Measurements from ENCODE around the gene ALPP.
A peak's percentile ranks its signal among the peaks of the same experiment; 100 is the strongest.
"Not testable (repeated sequence)": the region's sequence is repeated elsewhere in the genome, so short reads cannot be mapped to it uniquely, and the experiment has no call there.

ALPP gene

GRCh38 chr2:232384466-232384865 is 5.9 kb downstream of the ALPP start:
- Histone ChIP-seq H3K27me3 (peaks cover 29% of the 10 kb centered on the region), H3K4me2 (peak overlapping the region; percentile 9; the same call in 1 of the 2 replicates), H3K9me3 (peaks cover 19% of the 10 kb centered on the region), H3K4me1 (peaks cover 26% of the 10 kb centered on the region; the same call in 1 of the 2 replicates), H4K20me1 (no peaks in the 10 kb centered on the region), H3K4me3 (no peak overlapping the region), H3K36me3 (no peaks in the 10 kb centered on the region), H3K27ac (no peak overlapping the region), H3K9ac (no peak overlapping the region)
- no peak for TF ChIP-seq Cebpa-rat (IDR thresholded peaks at IDR 0.05)

GRCh38 chr2:232385058-232385457 is 6.5 kb downstream of the ALPP start:
- H3K9me3 ChIP-seq = peaks cover 19% of the 10 kb centered on the region

GRCh38 chr2:232385660-232386489 is 7.3 kb downstream of the ALPP start:
- H3K9me3 ChIP-seq = peaks cover 19% of the 10 kb centered on the region
- H3K4me3 ChIP-seq = no peak overlapping the region
- peaks cover 29% of the 10 kb centered on the region for H3K27me3 ChIP-seq
- H3K4me2 ChIP-seq = 0 out of 2 replicates have a peak overlapping the region, but pooled peaks have one; percentile 18
- H3K36me3 ChIP-seq = no peaks in the 10 kb centered on the region
- peaks cover 18% of the 10 kb centered on the region; the same call in 1 of the 2 replicates for H3K4me1 ChIP-seq
- H3K27ac ChIP-seq = no peak overlapping the region
- H4K20me1 ChIP-seq = no peaks in the 10 kb centered on the region
- TF ChIP-seq Cebpa-rat (IDR thresholded peaks at IDR 0.05) = no peak
- H3K9ac ChIP-seq = no peak overlapping the region

More at GRCh38 chr2:232385058-232385457, 6.5 kb downstream of the ALPP start:
- not testable (repeated sequence) for H4K20me1 ChIP-seq, H3K9ac ChIP-seq, H3K27ac ChIP-seq, H3K4me3 ChIP-seq, H3K36me3 ChIP-seq, H3K4me2 ChIP-seq
- peaks cover 23% of the 10 kb centered on the region; the same call in 1 of the 2 replicates for H3K4me1 ChIP-seq
- peaks cover 29% of the 10 kb centered on the region for H3K27me3 ChIP-seq

- Histone ChIP-seq H3K4me2 (no peak overlapping the region), H3K27ac (no peak overlapping the region), H3K4me3 (no peak overlapping the region), H3K9me3 (peaks cover 19% of the 10 kb centered on the region), H3K36me3 (no peaks in the 10 kb centered on the region), H4K20me1 (no peaks in the 10 kb centered on the region), H3K9ac (no peak overlapping the region), H3K4me1 (peaks cover 18% of the 10 kb centered on the region; the same call in 1 of the 2 replicates), H3K27me3 (peaks cover 29% of the 10 kb centered on the region)
- TF ChIP-seq Cebpa-rat (IDR thresholded peaks at IDR 0.05) = no peak
These were observed 7.9 kb downstream of the ALPP start for GRCh38 chr2:232386490-232386739.

GRCh38 chr2:232386740-232387450 is 8.3 kb downstream of the ALPP start:
- H3K27ac ChIP-seq = no peak overlapping the region
- H3K4me2 ChIP-seq = no peak overlapping the region
- no peak overlapping the region for H3K4me3 ChIP-seq
- peaks cover 19% of the 10 kb centered on the region for H3K9me3 ChIP-seq
- no peak for TF ChIP-seq Cebpa-rat (IDR thresholded peaks at IDR 0.05)
- H3K4me1 ChIP-seq = peaks cover 16% of the 10 kb centered on the region; the same call in 1 of the 2 replicates
- H4K20me1 ChIP-seq = no peaks in the 10 kb centered on the region
- H3K9ac ChIP-seq = no peak overlapping the region
- peaks cover 29% of the 10 kb centered on the region for H3K27me3 ChIP-seq
- H3K36me3 ChIP-seq = no peaks in the 10 kb centered on the region

GRCh38 chr2:232387451-232388171 is 9.1 kb downstream of the ALPP start:
- Histone ChIP-seq H3K4me2 (no peak overlapping the region), H3K27ac (no peak overlapping the region), H3K4me3 (no peak overlapping the region), H3K9ac (no peak overlapping the region), H3K36me3 (no peaks in the 10 kb centered on the region), H3K4me1 (0 out of 2 replicates have a peak, but pooled peaks cover 9% of the 10 kb centered on the region), H3K27me3 (peaks cover 29% of the 10 kb centered on the region), H3K9me3 (peaks cover 19% of the 10 kb centered on the region), H4K20me1 (no peaks in the 10 kb centered on the region)
- no peak for TF ChIP-seq Cebpa-rat (IDR thresholded peaks at IDR 0.05)

- H3K9me3 ChIP-seq = peaks cover 19% of the 10 kb centered on the region
- no peak for TF ChIP-seq Cebpa-rat (IDR thresholded peaks at IDR 0.05)
- no peaks in the 10 kb centered on the region for H3K36me3 ChIP-seq
- H3K4me2 ChIP-seq = no peak overlapping the region
- H3K9ac ChIP-seq = no peak overlapping the region
- no peak overlapping the region for H3K4me3 ChIP-seq
- H4K20me1 ChIP-seq = no peaks in the 10 kb centered on the region
- H3K27me3 ChIP-seq = peaks cover 29% of the 10 kb centered on the region
- H3K27ac ChIP-seq = no peak overlapping the region
- 0 out of 2 replicates have a peak, but pooled peaks cover 9% of the 10 kb centered on the region for H3K4me1 ChIP-seq
These were observed 9.9 kb downstream of the ALPP start for GRCh38 chr2:232388324-232388891.

- H3K4me2 ChIP-seq = no peak overlapping the region
- H3K27me3 ChIP-seq = peaks cover 24% of the 10 kb centered on the region
- H3K4me1 ChIP-seq = 0 out of 2 replicates have a peak, but pooled peaks cover 9% of the 10 kb centered on the region
These were observed 10.8 kb downstream of the ALPP start for GRCh38 chr2:232389327-232389726.

GRCh38 chr2:232390661-232391060 is 12.1 kb downstream of the ALPP start:
- TF ChIP-seq Cebpa-rat (IDR thresholded peaks at IDR 0.05) = no peak
- Histone ChIP-seq H3K9ac (no peak overlapping the region), H3K27me3 (peaks cover 16% of the 10 kb centered on the region), H3K4me1 (peaks cover 4% of the 10 kb centered on the region), H4K20me1 (no peaks in the 10 kb centered on the region), H3K36me3 (no peaks in the 10 kb centered on the region), H3K4me3 (no peak overlapping the region), H3K27ac (no peak overlapping the region), H3K9me3 (peaks cover 19% of the 10 kb centered on the region), H3K4me2 (no peak overlapping the region)

More at GRCh38 chr2:232389327-232389726, 10.8 kb downstream of the ALPP start:
- Histone ChIP-seq H4K20me1 (no peaks in the 10 kb centered on the region), H3K4me3 (no peak overlapping the region), H3K27ac (no peak overlapping the region), H3K36me3 (no peaks in the 10 kb centered on the region), H3K9me3 (peaks cover 19% of the 10 kb centered on the region), H3K9ac (no peak overlapping the region)
- no peak for TF ChIP-seq Cebpa-rat (IDR thresholded peaks at IDR 0.05)
